HG02623 (cell line): ENCODE results near the gene GNA12.
A peak's percentile ranks its signal among the peaks of the same experiment; 100 is the strongest.
"Not testable (repeated sequence)": the region's sequence is repeated elsewhere in the genome, so short reads cannot be mapped to it uniquely, and the experiment has no call there.

Experiments used
- ATAC-seq: cut with Tn5 transposase; IDR thresholded peaks from one replicate; pipeline ENCODE4 v1.9.1; 2021; ENCODE audit warnings: moderate library complexity; ENCODE audit not compliant: unreplicated experiment

The GNA12 gene

DNA sequence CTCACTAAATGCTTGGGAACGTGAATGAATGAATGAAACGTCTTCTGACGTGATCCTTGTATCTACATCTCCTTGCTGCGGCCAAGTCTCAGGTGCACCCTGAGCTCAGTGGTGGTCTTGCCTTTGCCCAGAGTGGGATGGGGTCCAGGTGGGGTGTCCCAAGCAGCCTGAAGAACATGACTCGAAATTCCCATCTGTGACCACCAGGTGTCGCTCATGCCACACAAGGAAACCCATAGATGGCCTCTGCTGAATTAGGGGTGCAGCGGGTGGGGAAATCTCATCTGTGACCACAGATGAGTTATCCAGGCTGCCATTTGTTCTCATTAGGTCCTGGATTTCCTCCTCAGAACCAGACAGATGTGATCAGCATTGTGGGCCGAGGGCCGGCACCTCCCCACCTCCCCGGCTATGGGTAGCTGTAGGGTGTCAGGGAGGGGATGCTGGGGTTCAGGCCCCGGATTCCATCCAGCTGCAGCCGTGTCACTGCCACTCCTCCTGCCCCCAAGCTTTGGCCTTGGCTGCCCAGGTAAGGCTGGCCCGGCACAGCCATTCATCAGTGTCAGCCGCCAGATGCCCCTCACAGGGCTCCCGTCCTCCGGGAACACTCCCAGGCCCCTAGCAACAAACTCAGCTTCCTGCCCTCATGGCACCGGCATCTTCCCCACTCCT is 21.0 kb upstream of the GNA12 start:
- no peak for ATAC-seq

- no peak for ATAC-seq
These were observed 20.3 kb upstream of the GNA12 start for GRCh38 chr7:2864204-2864985.

GRCh38 chr7:2863461-2864066 is 19.5 kb upstream of the GNA12 start:
- peak; percentile 92 for ATAC-seq

- no peak for ATAC-seq
These were observed 18.8 kb upstream of the GNA12 start for GRCh38 chr7:2862831-2863361.

GRCh38 chr7:2861509-2861908 is 17.4 kb upstream of the GNA12 start:
- ATAC-seq: no peak

- ATAC-seq: no peak
These were observed 16.6 kb upstream of the GNA12 start for GRCh38 chr7:2860627-2861133.

- ATAC-seq: no peak
These were observed 15.8 kb upstream of the GNA12 start for GRCh38 chr7:2859952-2860351.

DNA sequence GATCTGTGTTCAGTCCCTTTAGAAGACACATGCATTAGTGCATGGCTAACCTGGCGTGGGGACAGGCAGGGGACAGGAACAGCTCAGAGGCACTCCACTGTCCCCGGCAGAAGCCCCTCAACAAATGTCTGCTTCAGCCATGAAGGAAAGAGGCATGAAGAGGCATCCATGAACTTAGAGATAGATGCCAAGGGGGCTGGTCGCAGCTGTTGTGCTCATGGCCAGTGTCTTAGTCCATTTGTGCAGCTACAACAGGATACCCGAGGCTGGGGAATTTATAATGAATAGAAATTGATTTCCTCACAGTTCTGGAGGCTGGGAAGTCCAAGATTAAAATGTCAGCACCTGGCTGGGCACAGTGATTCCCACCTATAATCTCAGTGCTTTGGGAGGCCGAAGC is 14.5 kb upstream of the GNA12 start:
- ATAC-seq: no peak

DNA sequence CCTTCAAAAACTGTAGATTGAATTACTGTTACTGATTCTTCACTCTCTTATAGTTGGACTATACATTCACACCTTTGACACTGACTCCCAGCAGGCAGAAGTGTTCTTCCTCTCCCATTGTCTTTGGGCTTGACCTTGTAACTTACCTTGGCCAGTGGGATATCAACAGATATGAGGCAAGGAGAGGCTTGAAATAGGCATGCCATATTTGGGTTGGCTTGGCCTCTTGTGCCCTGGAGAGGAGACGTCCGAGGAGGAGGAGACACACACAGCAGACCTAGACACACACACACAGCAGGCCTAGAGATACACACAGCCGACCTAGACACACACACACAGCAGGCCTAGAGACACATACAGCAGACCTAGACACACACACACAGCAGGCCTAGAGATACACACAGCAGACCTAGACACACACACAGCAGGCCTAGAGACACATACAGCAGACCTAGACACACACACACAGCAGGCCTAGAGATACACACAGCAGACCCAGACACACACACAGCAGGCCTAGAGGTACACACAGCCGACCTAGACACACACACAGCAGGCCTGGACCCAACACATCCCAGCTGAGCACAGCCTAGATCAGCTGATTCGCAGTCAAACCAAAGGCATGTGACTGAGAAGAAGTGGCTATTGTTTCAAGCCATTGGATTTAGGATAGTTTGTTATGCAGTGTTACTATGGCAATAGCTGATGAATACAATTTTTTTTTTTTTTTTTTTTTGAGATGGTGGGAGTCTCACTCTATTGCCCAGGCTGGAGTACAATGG is 12.5 kb upstream of the GNA12 start:
- ATAC-seq: no peak

GRCh38 chr7:2855386-2855785 is 11.3 kb upstream of the GNA12 start:
- no peak for ATAC-seq

DNA sequence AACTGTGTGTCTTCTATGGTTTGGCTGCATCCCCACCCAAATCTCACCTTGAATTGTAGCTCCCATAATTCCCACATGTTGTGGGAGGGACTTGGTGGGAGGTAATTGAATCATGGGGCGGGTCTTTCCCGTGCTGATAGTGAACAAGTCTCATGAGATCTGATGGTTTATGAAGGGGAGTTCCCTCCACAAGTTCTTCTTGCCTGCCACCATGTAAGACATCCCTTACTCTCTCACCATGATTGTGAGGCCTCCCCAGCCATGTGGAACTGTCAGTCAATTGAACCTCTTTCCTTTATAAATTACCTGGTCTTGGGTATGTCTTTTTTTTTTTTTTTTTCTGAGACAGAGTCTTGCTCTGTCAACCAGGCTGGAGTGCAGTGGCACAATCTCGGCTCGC is 9.4 kb upstream of the GNA12 start:
- ATAC-seq: not testable (repeated sequence)

DNA sequence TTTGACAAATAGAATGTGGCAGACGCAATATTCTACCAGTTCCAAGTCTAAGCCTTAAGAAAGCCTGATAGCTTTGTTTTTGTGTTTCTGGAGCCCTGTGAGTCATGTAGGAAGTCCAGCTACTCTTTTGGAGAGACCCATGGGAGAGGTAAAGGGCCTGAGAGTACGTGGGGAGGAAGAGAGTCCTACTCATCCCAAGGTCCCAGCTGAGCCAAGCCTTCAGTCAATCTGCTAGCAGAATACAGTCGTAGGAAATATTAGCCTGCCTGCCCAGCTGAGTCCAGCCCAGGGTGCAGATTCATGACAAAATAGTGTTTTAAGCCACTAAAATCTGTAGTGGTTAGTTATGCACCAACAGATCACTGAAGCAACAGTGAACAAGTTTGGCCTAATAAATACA is 9.0 kb upstream of the GNA12 start:
- ATAC-seq: no peak

- no peak for ATAC-seq
These were observed 7.4 kb upstream of the GNA12 start for GRCh38 chr7:2851497-2851896.

DNA sequence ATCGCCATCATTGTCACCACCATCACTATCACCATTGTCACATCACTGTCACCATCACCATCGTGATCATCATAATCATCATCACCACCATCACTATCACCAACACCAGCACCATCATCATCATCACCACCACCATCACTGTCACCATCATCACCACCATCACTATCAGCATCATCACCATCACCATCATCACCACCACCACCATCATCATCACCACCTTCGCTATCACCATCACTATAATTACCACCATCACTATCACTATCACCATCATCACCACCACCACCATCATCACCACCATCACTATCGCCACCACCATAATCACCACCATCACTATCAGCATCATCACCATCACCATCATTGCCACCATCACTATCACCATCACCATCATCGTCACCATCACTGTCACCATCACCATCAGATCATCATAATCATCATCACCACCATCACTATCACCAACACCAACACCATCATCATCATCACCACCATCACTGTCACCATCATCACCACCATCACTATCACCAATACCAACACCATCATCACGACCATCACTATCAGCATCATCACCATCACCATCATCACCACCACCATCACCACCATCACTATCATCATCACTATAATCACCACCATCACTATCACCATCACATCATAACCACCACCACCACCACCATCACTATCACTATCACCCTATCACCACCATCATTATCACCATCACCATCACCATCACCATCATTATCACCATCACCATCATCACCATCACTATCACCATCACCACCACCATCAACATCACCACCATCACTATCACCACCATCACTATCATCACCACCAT is 6.0 kb upstream of the GNA12 start:
- no peak for ATAC-seq

GRCh38 chr7:2845034-2845592 is 1.0 kb upstream of the GNA12 start:
- no peak for ATAC-seq

GRCh38 chr7:2843711-2844152 is 376 bp downstream of the GNA12 start:
- peak; percentile 14 for ATAC-seq

- ATAC-seq: no peak
These were observed 870 bp downstream of the GNA12 start for GRCh38 chr7:2843191-2843685.

DNA sequence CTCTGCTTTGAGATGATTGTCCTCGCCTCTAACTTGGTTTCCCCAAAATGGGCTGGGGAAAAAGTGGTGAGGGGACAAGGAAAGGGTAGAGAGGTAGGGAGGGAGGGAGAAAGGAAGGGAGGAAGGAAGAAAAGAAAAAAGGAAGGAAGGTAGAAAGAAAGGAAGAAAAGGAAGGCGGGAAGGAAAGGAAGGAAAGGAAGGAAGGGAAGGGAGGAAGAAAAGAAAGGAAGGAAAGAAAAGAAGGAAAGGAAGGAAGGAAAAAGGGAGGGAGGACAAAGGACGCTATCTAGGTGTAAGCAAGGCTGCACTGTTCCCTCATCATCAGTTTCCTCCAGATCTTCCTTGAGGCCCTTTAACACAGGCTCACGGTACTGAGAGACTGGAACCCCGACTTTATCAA is 2.2 kb downstream of the GNA12 start:
- no peak for ATAC-seq

GRCh38 chr7:2840458-2840857 is 3.6 kb downstream of the GNA12 start:
- ATAC-seq: no peak
